Measurements from ENCODE around the gene KIF2A.

KIF2A gene

DNA sequence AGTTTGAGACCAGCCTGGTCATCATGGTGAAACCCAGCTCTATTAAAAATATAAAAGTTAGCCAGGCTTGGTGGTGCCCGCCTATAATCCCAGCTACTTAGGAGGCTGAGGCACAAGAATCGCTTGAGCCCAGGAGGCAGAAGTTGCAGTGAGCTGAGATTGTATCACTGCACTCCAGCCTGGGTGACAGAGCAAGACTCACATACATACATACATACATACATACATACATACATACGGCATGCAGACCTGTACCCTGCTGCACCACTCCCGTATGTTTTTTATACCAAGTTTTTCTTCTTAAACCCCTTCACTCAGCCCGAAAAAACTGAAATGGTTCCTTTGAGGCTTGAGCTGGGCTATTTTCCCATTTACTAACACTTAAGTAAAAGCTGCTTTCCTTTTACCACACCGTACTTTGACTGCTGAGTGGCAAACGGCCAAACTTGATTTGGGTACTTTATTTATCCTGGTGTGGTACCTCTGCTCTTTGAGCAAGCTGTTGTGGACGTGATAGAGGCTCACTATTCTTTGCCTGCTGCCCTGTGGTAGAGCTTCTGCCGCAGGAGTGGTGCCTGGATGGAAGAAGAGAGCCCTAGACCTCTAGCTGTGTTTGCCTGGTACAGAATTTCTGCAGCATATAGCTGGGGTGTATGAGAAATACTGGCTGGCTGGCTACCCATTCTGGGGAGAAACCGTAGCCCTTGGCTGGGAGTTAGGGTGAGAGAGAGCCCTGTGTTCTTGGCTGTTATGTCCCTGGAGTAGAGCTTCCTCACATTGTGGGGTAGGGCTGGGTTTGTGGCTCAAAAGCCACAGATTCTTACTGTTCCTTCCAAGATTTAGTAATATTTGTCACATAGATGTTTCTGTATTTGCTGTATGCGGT, 126.0 kb downstream of the KIF2A start:
- TF ChIP-seq FOXP2 (optimal IDR thresholded peaks at IDR 0.05; ENCODE audit: borderline replicate concordance, extremely low read depth, extremely low read length, insufficient read depth) (no peak), SIN3A (IDR thresholded peaks at IDR 0.05; ENCODE audit: borderline replicate concordance, insufficient read depth, low read length) (no peak), POLR2AphosphoS5 (IDR thresholded peaks at IDR 0.05; ENCODE audit: low read depth, low read length) (no peak), TAF1 (IDR thresholded peaks at IDR 0.05; ENCODE audit: borderline replicate concordance, insufficient read depth, low read length) (no peak)
- TF ChIP-seq, protein P1, sequence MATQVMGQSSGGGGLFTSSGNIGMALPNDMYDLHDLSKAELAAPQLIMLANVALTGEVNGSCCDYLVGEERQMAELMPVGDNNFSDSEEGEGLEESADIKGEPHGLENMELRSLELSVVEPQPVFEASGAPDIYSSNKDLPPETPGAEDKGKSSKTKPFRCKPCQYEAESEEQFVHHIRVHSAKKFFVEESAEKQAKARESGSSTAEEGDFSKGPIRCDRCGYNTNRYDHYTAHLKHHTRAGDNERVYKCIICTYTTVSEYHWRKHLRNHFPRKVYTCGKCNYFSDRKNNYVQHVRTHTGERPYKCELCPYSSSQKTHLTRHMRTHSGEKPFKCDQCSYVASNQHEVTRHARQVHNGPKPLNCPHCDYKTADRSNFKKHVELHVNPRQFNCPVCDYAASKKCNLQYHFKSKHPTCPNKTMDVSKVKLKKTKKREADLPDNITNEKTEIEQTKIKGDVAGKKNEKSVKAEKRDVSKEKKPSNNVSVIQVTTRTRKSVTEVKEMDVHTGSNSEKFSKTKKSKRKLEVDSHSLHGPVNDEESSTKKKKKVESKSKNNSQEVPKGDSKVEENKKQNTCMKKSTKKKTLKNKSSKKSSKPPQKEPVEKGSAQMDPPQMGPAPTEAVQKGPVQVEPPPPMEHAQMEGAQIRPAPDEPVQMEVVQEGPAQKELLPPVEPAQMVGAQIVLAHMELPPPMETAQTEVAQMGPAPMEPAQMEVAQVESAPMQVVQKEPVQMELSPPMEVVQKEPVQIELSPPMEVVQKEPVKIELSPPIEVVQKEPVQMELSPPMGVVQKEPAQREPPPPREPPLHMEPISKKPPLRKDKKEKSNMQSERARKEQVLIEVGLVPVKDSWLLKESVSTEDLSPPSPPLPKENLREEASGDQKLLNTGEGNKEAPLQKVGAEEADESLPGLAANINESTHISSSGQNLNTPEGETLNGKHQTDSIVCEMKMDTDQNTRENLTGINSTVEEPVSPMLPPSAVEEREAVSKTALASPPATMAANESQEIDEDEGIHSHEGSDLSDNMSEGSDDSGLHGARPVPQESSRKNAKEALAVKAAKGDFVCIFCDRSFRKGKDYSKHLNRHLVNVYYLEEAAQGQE (IDR thresholded peaks at IDR 0.05; ENCODE audit: insufficient read depth in 1 of 2, low read depth in 2 of 2, low read length in 2 of 2), result no peak

- no peak for TF ChIP-seq TAF1 (IDR thresholded peaks at IDR 0.05; ENCODE audit: borderline replicate concordance, insufficient read depth, low read length)
- TF ChIP-seq, protein P1 (IDR thresholded peaks at IDR 0.05; ENCODE audit: insufficient read depth in 1 of 2, low read depth in 2 of 2, low read length in 2 of 2), result no peak
- no peak for TF ChIP-seq FOXP2 (optimal IDR thresholded peaks at IDR 0.05; ENCODE audit: borderline replicate concordance, extremely low read depth, extremely low read length, insufficient read depth)
- TF ChIP-seq SIN3A (IDR thresholded peaks at IDR 0.05; ENCODE audit: borderline replicate concordance, insufficient read depth, low read length), result no peak
- no peak for TF ChIP-seq POLR2AphosphoS5 (IDR thresholded peaks at IDR 0.05; ENCODE audit: low read depth, low read length)
Observed at GRCh38 chr5:62432621-62433064, 126.6 kb downstream of the KIF2A start.
